Right ventricle myocardium inferior (tissue), 1 donor: ENCODE measurements around the gene NTMT1. TPM values are rescaled to one million over a fixed set of nuclear protein-coding genes. Genes with fewer than 3 reads are reported as not detected.
"Not testable (repeated sequence)": the region's sequence is repeated elsewhere in the genome, so short reads cannot be mapped to it uniquely, and the experiment has no call there.

Experiments used
- ATAC-seq: fragments of 200-7000 bp; cut with Tn5 transposase; one replicate; pipeline ENCODE4 v1.9.1; 2020; ENCODE audit warnings: mild to moderate bottlenecking, moderate library complexity
- DNase-seq: peaks from one replicate; pipeline ENCODE4 v3.0.0; 2021; ENCODE audit errors: missing footprints
- intact Hi-C: fragments of 100-400 bp; cut with DNase I; formaldehyde crosslinking; loops from one replicate; pipeline ENCODE4 v1.11.0; 2022
- total RNA-seq: library from RNA; stranded (reverse); fragmentation: NEBNext Ultra II Directional; extraction: Animal tissue kit (Norgen Biotek cat#: 25700); gene quantifications from one replicate; pipeline ENCODE4 v1.2.1, GENCODE V29; 2021
- donor health status: DM: no; HTN: yes; CAD: no; lungs with severe emphysema.

NTMT1 gene
- total RNA-seq, 1 donor from 2014 or later: 72.1 TPM

GRCh38 chr9:129629251-129629820 is 3.4 kb downstream of the NTMT1 start:
- ATAC-seq (no peak), DNase-seq (no peak)
- intact Hi-C loops: loop anchor here (5.0 kb wide), 1 partner anchor 492 kb away; no protein-coding TSS in a partner anchor

DNA sequence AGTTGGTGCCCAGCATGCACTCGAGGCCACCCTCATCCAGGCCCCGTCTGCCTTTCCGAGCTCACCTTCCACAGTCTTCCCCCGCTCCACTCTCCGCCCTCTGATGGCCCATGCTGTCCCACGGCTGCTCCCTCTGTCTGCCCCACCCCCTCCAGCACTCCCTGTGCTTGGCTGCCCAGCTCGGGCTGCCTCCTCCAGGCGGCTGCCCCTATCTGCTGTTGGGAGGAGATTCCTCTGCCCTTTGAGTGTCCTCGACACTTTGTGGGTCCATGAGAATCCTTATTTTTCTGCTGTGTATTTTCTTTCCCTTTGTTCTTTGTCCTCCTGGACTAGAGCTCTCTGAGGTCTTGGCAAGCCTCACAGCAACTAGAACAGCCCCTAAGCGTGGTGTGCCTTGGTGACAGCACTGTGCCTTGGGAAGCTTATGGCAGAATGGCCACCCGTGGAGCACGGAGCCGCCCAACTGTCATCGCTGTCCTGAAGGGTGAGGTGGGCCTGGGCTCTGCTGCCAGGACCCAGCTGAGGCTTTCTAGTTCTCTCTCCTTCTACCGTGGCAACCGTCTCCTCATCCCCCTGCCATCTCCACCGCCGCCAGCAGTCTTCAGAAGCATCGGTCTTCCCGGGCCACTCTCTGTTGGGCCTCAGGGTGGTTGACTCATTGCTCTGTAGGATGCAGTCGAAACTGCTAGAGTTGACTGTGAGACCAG is 5.2 kb downstream of the NTMT1 start:
- peak; percentile 53 for ATAC-seq
- intact Hi-C loops: no loop called here
- DNase-seq: peak; percentile 69

GRCh38 chr9:129631674-129632129 is 5.7 kb downstream of the NTMT1 start:
- DNase-seq: no peak
- no peak for ATAC-seq
- intact Hi-C loops: no loop called here

DNA sequence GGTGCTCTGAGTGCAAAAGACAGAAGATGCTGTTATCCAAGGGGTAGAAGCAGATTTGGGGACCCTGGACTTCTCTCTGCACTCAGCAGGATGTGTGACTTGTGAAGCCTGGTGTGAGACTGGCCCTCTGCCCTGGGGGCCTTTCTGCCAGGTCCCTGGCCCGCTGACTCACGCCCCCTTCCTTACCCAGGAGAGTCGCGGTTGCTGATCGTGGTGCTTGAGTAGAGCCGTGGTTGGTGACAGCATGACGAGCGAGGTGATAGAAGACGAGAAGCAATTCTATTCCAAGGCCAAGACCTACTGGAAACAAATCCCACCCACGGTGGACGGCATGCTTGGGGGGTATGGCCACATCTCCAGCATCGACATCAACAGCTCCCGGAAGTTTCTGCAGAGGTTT is 6.5 kb downstream of the NTMT1 start:
- intact Hi-C loops: no loop called here
- ATAC-seq: no peak

DNA sequence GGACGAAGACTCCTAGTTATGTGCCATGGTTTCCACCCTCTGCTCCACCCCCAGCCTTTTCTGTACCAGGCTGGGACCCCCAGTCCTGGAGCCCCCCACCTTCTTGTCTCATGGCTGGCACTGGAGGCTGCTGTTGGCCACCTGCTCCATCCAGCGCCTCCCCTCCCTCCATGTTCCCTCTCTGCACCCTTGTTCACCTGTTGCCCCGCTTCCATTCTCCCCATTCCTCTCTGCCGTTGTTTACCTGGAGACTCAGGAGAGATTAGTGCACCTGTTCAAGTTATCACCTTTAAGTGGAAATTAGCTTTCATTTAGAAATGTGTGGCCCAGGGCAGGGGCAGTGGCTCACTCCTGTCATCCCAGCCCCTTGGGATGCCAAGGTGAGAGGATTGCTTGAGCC is 7.2 kb downstream of the NTMT1 start:
- DNase-seq: no peak
- intact Hi-C loops: no loop called here
- no peak for ATAC-seq

More for the DNA sequence above, 6.5 kb downstream of the NTMT1 start:
- peak; percentile 63 for DNase-seq

DNA sequence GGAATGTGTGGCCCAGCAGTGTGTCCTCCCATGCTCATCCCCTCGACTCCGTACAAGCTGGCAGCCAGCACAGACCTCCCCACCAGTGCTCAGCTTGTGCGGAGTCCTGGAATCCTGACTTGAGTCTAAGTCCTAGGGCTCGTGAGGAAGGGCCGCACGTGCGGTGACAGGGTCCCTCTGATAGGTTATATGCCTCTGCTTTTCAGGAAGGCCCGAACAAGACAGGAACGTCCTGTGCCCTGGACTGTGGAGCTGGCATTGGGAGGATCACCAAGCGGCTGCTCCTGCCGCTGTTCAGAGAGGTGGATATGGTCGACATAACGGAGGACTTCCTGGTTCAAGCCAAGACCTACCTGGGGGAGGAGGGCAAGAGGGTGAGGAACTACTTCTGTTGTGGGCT is 7.9 kb downstream of the NTMT1 start:
- DNase-seq (no peak), ATAC-seq (no peak)
- intact Hi-C loops: no loop called here

- ATAC-seq: no peak
- peak; percentile 40 for DNase-seq
- intact Hi-C loops: no loop called here
Observed at GRCh38 chr9:129635099-129636065, 9.4 kb downstream of the NTMT1 start.

- not testable (repeated sequence) for DNase-seq, ATAC-seq
Observed at GRCh38 chr9:129636343-129636742, 10.4 kb downstream of the NTMT1 start.

DNA sequence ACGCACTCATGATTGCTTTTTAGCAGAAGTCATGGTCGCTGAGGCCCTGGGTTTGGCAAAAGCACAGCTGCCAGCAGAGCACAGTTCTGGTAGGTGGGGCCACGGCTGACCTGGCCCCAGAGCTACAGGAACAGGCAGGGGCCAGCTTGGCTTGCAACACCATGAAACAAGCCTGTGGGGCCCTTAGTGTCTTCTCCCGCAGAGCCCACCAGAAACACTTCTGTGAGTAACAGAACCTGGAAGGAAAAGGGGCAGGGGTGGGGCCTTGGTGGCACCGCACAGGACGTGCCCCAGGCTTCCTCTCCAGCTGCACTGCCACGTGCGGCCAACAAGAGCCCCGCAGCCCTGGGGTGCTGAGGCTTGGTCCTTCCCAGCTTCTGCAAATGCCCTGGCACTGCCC is 11.1 kb downstream of the NTMT1 start:
- no peak for DNase-seq
- ATAC-seq: no peak
- intact Hi-C loops: no loop called here

More at GRCh38 chr9:129636343-129636742, 10.4 kb downstream of the NTMT1 start:
- intact Hi-C loops: not testable (repeated sequence)

GRCh38 chr9:129637673-129638439 is 11.9 kb downstream of the NTMT1 start:
- intact Hi-C loops: no loop called here
- DNase-seq (no peak), ATAC-seq (no peak)

DNA sequence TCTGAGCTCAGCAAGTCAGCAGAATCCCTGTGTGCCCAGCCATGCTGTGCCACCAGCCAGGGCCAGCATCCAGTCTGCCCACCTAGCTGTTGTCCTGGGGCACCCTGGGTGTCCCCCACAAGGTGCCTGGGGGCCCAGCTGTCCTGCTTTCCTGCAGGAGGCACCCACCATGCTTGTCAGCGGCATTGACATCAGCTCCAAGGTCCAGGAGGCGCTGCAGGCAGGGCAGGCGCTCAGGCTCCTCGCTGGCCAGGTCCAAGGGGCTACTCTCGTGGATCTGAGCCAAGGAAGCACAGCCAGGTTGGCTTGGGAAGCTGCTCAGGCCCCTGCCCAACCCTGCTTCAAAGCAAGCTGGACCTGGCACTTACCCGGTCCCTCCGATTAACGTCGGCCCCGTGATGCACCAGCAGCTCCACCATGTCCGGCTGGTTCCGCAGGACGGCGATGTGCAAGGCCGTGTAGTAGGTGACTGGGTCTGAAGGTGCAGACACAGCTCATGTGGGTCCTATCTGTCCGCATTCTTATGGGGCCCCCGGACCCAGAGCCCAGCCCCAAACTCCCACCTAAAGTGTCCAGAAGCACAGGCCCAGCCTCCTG is 13.2 kb downstream of the NTMT1 start:
- ATAC-seq (no peak), DNase-seq (no peak)
- intact Hi-C loops: no loop called here

- ATAC-seq: no peak
- DNase-seq: no peak
- intact Hi-C loops: loop anchor here (5.0 kb wide), 1 partner anchor 98 kb away; no protein-coding TSS in a partner anchor
Observed at GRCh38 chr9:129639756-129640085, 13.8 kb downstream of the NTMT1 start.

GRCh38 chr9:129640086-129640870 is 14.3 kb downstream of the NTMT1 start:
- ATAC-seq (no peak), DNase-seq (no peak)
- intact Hi-C loops: loop anchor here (5.0 kb wide), 1 partner anchor 97 kb away; no protein-coding TSS in a partner anchor

DNA sequence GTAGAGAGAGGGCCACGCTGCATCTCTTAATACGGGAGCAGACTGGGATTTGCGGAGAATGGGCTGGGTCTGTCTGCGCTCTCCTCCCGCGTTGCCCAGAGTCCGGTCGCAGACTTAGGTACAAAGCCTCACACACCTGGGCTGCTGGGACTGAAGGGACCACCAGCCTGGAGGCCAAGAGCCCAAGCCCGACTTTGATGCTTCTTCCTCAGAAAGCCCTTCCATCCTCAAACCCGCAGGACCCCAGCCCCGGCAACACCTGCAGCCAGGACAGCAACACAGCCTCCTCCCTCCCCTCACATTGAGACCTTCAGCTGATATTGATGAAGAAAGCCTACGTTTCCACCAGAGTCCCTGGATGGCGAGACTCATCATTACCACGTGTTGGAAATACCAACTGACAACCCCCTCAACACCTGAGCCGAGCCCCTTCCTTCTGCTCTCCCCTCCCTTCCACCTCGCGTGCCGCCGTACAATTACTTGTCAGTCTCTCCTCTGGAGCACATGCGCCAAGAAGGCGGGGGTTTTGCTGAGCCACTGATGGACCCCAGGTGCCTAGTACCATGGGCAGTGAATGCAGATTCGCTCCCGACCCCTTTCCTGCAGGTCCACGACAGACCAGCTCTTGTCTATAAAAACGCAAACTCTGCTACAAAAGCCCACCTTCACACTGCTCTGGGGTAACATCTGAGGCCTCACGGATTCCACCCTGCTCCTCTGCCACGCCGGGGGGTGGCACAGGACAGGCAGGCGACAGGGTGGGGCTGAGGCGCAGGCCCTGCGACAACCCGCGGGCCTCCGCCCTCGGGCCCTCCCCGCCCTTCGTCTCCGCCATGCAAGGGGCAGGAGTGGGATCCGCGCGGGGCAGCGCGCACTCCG is 15.1 kb downstream of the NTMT1 start:
- ATAC-seq (no peak), DNase-seq (no peak)
- intact Hi-C loops: loop anchor here (5.0 kb wide), 1 partner anchor 96 kb away; no protein-coding TSS in a partner anchor

GRCh38 chr9:129641750-129642585 is 16.0 kb downstream of the NTMT1 start, which contains the start of gene ASB6:
ASB6 (minus strand) TSS chr9:129642151; CDS start chr9:129641999, 152 bp downstream.
- ATAC-seq (peak; percentile 96), DNase-seq (peak; percentile 99)
- intact Hi-C loops: loop anchor here (2.0 to 5.0 kb wide), 2 partner anchors 95 to 141 kb away; no protein-coding TSS in a partner anchor
